K562 (cell line): ENCODE measurements around the gene SAA2. TPM values are rescaled to one million over a fixed set of nuclear protein-coding genes. Genes with fewer than 3 reads are reported as not detected.

Experiments used
- ATAC-seq: fragments of 200-7000 bp; cut with Tn5 transposase; 3 replicates; pipeline ENCODE4 v1.9.1; 2020; ENCODE audit warnings: moderate library complexity
- BruUV-seq: library from RNA; stranded (reverse); fragments of 400-500 nt; replicated peaks from 2 replicates; lab custom pipeline; 2021; lab: Mats Ljungman, UMichigan
- CTCF ChIA-PET: fragments of 300-600 bp; formaldehyde crosslinking; extraction: SDS; loops from one replicate; lab custom pipeline; 2021; ENCODE audit warnings: low intra/inter-chr PET ratio; lab: Yijun Ruan, JAX
- POLR2A ChIA-PET: fragments of 300-600, 350-650 bp; sonication (Branson Sonifier 250); formaldehyde crosslinking; extraction: SDS; loops from one replicate; lab custom pipeline; 2021; ENCODE audit warnings: antibody characterized with exemption, inconsistent platforms; lab: Yijun Ruan, JAX
- DNase-seq, 4 experiments: peaks; one replicate each; pipeline versions ENCODE4 v3.0.0 to v3.0.0-alpha.2; 2011 to 2018; ENCODE audit warnings: low spot score in 3 of 4, mixed read lengths in 3 of 4; ENCODE audit errors: extremely low read depth in 1 of 4
- FAIRE-seq: peaks from 2 replicates; lab custom pipeline; 2011; peaks lifted over from hg19 to GRCh38; lab: Jason Lieb, UNC
- H2AFZ ChIP-seq: 2 replicates; pipeline ENCODE4 v1.6.0; 2011; ENCODE audit warnings: low read depth, low read length, control low read depth, inconsistent platforms
- H3K27ac ChIP-seq: fragments of 200-600 bp; 3 replicates; pipeline ENCODE4 v1.8.0; 2011; ENCODE audit warnings: low read depth, mild to moderate bottlenecking, control low read depth, inconsistent platforms, low read length, moderate library complexity, mixed read lengths; ENCODE audit errors: extremely low read depth
- H3K27me3 ChIP-seq, 2 experiments: fragments of 300-600 bp in 1 of 2; 2 replicates in 1 of 2; 3 replicates in 1 of 2; pipeline versions ENCODE4 v1.6.0 to v1.8.0; 2011; ENCODE audit warnings: inconsistent platforms in 2 of 2, low read length in 2 of 2, mild to moderate bottlenecking in 1 of 2, mixed read lengths in 1 of 2, moderate library complexity in 1 of 2; ENCODE audit not compliant: control insufficient read depth in 2 of 2, insufficient read depth in 2 of 2
- H3K36me3 ChIP-seq: fragments of 300-600 bp; 3 replicates; pipeline ENCODE4 v1.8.0; 2011; ENCODE audit warnings: mild to moderate bottlenecking, low read length, inconsistent platforms; ENCODE audit not compliant: control insufficient read depth, insufficient read depth
- H3K4me1 ChIP-seq, 2 experiments: fragments of 200-600 bp in 1 of 2; replicated peaks in 1 of 2; 2 replicates in 1 of 2; 3 replicates in 1 of 2; pipeline versions ENCODE4 v1.5.1 to v1.8.0; 2011; ENCODE audit warnings: inconsistent platforms in 2 of 2, low read length in 2 of 2, mild to moderate bottlenecking in 1 of 2, mixed read lengths in 1 of 2, moderate library complexity in 1 of 2; ENCODE audit not compliant: control insufficient read depth in 2 of 2, insufficient read depth in 2 of 2
- H3K4me2 ChIP-seq: 2 replicates; pipeline ENCODE4 v1.6.1; 2011; ENCODE audit warnings: low read length, control low read depth, inconsistent platforms, mixed read lengths; ENCODE audit not compliant: insufficient read depth
- H3K4me3 ChIP-seq: fragments of 200-600 bp; sonication (generic), shearing (Covaris generic); 2 replicates; pipeline ENCODE4 v1.5.1; 2016; ENCODE audit warnings: control low read depth, inconsistent platforms
- H3K79me2 ChIP-seq: fragments of 200-600 bp; 3 replicates; pipeline ENCODE4 v1.8.0; 2011; ENCODE audit warnings: low read length, inconsistent platforms; ENCODE audit not compliant: control insufficient read depth, insufficient read depth
- H3K9ac ChIP-seq, 2 experiments: 2 replicates each; pipeline versions ENCODE4 v1.6.0 to v1.6.1; 2011; ENCODE audit warnings: low read depth in 2 of 2, low read length in 2 of 2, control low read depth in 1 of 2, inconsistent platforms in 1 of 2, mild to moderate bottlenecking in 1 of 2, mixed read lengths in 1 of 2; ENCODE audit not compliant: insufficient read depth in 1 of 2
- H3K9me1 ChIP-seq: one replicate; pipeline ENCODE4 v1.6.0; 2011; ENCODE audit warnings: inconsistent platforms, mild to moderate bottlenecking, low read length, moderate library complexity; ENCODE audit not compliant: control insufficient read depth, insufficient read depth
- H3K9me3 ChIP-seq: replicated peaks from 2 replicates; pipeline ENCODE4 v1.5.1; 2011; ENCODE audit warnings: low read depth, low read length, inconsistent platforms; ENCODE audit not compliant: control insufficient read depth, insufficient read depth
- H4K20me1 ChIP-seq: replicated peaks from 2 replicates; pipeline ENCODE4 v1.6.1; 2011; ENCODE audit warnings: low read length, inconsistent platforms, mixed read lengths; ENCODE audit not compliant: control insufficient read depth, insufficient read depth
- ARID1B ChIP-seq: fragments of 450-650 bp; IDR thresholded peaks from 2 replicates; pipeline ENCODE4 v1.6.1; 2016; ENCODE audit warnings: antibody characterized with exemption, mild to moderate bottlenecking, inconsistent platforms
- ASH1L ChIP-seq: fragments of 450-650 bp; IDR thresholded peaks from 2 replicates; pipeline ENCODE4 v1.6.1; 2018; ENCODE audit warnings: borderline replicate concordance, mild to moderate bottlenecking, low read depth; ENCODE audit not compliant: partially characterized antibody
- FOS ChIP-seq: IDR thresholded peaks from 3 replicates; pipeline ENCODE4 v1.6.1; 2011; ENCODE audit not compliant: insufficient read length; ENCODE audit errors: extremely low read depth
- HNRNPK ChIP-seq: fragments of 200-400 bp; formaldehyde crosslinking; IDR thresholded peaks from one replicate; pipeline ENCODE4 v1.6.1; 2018; ENCODE audit warnings: mild to moderate bottlenecking, low read depth, low read length; ENCODE audit not compliant: poor library complexity, severe bottlenecking
- HSF4 ChIP-seq: fragments of 250-450 bp; sonication (Bioruptor Pico); IDR thresholded peaks from 2 replicates; pipeline ENCODE4 v2.1.2; 2022; ENCODE audit warnings: mild to moderate bottlenecking, moderate library complexity, borderline replicate concordance
- PCBP2 ChIP-seq: fragments of 200-400 bp; formaldehyde crosslinking; IDR thresholded peaks from 2 replicates; pipeline ENCODE4 v1.6.1; 2018; ENCODE audit warnings: low read length, low read depth, mild to moderate bottlenecking, moderate library complexity; ENCODE audit not compliant: poor library complexity, severe bottlenecking
- PRMT5 ChIP-seq: sonication (generic); formaldehyde crosslinking; IDR thresholded peaks from 2 replicates; pipeline ENCODE4 v1.5.0; 2020; ENCODE audit warnings: missing genetic modification reagents
- SIN3A ChIP-seq, 2 experiments: fragments of 150-350 bp in 1 of 2; IDR thresholded peaks; 2 replicates each; pipeline ENCODE4 v1.6.1; 2011 to 2016; ENCODE audit warnings: borderline replicate concordance in 2 of 2, low read depth in 2 of 2, low read length in 2 of 2, mild to moderate bottlenecking in 2 of 2, moderate library complexity in 2 of 2; ENCODE audit not compliant: control insufficient read depth in 1 of 2
- USF2 ChIP-seq: sonication (generic); formaldehyde crosslinking; IDR thresholded peaks from 2 replicates; pipeline ENCODE4 v1.5.0; 2020; ENCODE audit warnings: missing genetic modification reagents
- ZC3H8 ChIP-seq: fragments of 450-650 bp; IDR thresholded peaks from 2 replicates; pipeline ENCODE4 v1.6.1; 2017
- WGBS: fragments of 100-300 bp; shearing (Covaris generic); methylation state at CpG from one replicate; pipeline ENCODE4 v1.1.6; 2016; ENCODE audit warnings: low coverage, mixed read lengths; ENCODE audit not compliant: insufficient coverage; ENCODE audit errors: missing lambda C conversion rate; 5-methylcytosine and 5-hydroxymethylcytosine counted together
- in situ Hi-C: fragments of 300-500 bp; cut with MboI; formaldehyde crosslinking; loops from 4 replicates; pipeline ENCODE4 v1.15.0; 2018; ENCODE audit warnings: inconsistent platforms, mixed read lengths
- intact Hi-C: fragments of 100-400 bp; cut with micrococcal nuclease; formaldehyde crosslinking; loops from 2 replicates; pipeline ENCODE4 v1.14.2; 2022
- polyA plus RNA-seq, 8 experiments: library from polyadenylated mRNA; depleted of rRNA in 4 of 8; stranded (reverse) in 5 of 8; unstranded in 3 of 8; fragments of >200 nt; fragmentation: Nextera tagmentation in 2 of 8; fragmentation: Illumina TruSeq in 1 of 8; extraction: Ambion mirVana in 2 of 8; extraction: Trizol in 1 of 8; gene quantifications; 2 replicates each; pipeline versions ENCODE4 v1.2.1 to v1.2.3, GENCODE V29; 2011 to 2014; ENCODE audit warnings: inconsistent platforms in 1 of 8, missing spikeins in 1 of 8
- total RNA-seq, 7 experiments: library from RNA; depleted of rRNA in 6 of 7; stranded (reverse); fragments of >200 nt in 6 of 7; fragmentation: Illumina TruSeq in 2 of 7; extraction: Trizol in 2 of 7; gene quantifications; 2 replicates each; pipeline versions ENCODE4 v1.2.1 to v1.2.3, GENCODE V29; 2011 to 2021; ENCODE audit warnings: low replicate concordance in 1 of 7
- TF ChIP-seq, protein P1 (sequence below): IDR thresholded peaks from 2 replicates; pipeline ENCODE4 v1.6.1; 2016; ENCODE audit warnings: missing genetic modification characterization, missing compliant biosample characterization
- TF ChIP-seq, protein P2 (sequence below): fragments of 450-650 bp; IDR thresholded peaks from 2 replicates; pipeline ENCODE4 v1.6.1; 2017; ENCODE audit warnings: antibody characterized with exemption, mild to moderate bottlenecking

SAA2 gene
- total and polyA plus RNA-seq, 9 of the 15 experiments (the other 6 are each of a cell fraction or from before 2014, with no cell fraction given) = 4.6 TPM; not detected in 8

DNA sequence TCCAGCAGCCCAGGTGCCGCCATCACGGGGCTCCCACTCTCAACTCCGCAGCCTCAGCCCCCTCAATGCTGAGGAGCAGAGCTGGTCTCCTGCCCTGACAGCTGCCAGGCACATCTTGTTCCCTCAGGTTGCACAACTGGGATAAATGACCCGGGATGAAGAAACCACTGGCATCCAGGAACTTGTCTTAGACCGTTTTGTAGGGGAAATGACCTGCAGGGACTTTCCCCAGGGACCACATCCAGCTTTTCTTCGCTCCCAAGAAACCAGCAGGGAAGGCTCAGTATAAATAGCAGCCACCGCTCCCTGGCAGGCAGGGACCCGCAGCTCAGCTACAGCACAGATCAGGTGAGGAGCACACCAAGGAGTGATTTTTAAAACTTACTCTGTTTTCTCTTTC lies 17.5 kb upstream of the SAA2 start, which contains the start of gene SAA1 (continued):
- TF ChIP-seq FOS = no peak
- TF ChIP-seq, all 486 proteins: peak for 0

DNA sequence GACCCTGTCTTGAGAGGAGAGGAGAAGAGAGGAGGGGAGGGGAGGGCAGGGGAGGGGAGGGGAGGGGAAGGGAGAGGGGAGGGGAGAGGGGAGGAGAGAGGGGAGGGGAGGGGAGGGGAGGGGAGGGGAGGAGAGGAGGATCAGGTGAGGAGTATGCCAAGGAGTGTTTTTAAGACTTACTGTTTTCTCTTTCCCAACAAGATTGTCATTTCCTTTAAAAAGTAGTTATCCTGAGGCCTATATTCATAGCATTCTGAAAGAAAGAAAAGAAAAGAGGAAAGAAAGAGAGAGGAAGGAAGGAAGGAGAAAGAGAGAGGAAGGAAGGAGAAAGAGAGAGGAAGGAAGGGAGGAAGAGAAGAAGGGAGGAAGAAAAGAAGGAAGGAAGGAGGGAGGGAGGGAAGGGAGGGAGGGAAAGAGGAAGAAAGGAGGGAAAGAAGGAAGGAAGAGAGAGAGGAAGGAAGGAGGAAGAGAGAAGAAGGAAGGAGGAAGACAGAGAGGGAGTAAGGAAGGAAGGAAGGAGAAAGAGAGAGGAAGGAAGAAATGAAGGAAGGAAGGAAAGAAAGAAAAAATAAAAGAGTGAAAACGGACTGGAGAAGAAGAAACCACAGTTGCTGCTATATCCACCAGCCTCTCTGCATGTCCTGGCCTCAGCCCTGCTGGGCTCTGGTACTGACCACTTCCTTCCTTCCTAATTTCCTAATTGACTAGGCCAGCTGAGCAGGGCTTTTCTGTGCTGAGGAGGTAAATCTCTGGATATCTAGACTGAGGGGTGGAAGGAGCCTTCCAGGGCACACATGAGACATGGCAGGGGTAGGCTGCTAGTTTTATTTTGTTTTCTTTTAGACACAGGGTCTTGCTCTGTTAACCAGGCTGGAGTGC lies 16.4 kb upstream of the SAA2 start:
- H3K9me1 ChIP-seq = no peaks in the 10 kb centered on the region
- H3K36me3 ChIP-seq = no peaks in the 10 kb centered on the region
- no peaks in the 10 kb centered on the region for H3K9me3 ChIP-seq
- no peak overlapping the region for H3K4me2 ChIP-seq
- 0 out of 2 replicates have a peak, but pooled peaks cover 2% of the 10 kb centered on the region for H4K20me1 ChIP-seq
- FAIRE-seq (no peak), ATAC-seq (no peak), DNase-seq (no peak)
- H3K27me3 ChIP-seq = peaks cover 23 to 45% of the 10 kb centered on the region in 2 experiments; a peak in 4 of 5 replicates
- intact Hi-C loops = no loop called here
- WGBS = 0% methylated on average over 1 of the region's 1 CpG
- no peak overlapping the region for H3K4me3 ChIP-seq
- ChIA-PET CTCF (no interaction called here), POLR2A (interaction anchor here (0.6 to 0.9 kb wide), 4 partner anchors 11 to 185 kb away, joined by 3 read pairs; no protein-coding TSS in a partner anchor)
- no peak overlapping the region for H2AFZ ChIP-seq
- in situ Hi-C loops = no loop called here
- H3K79me2 ChIP-seq = no peaks in the 10 kb centered on the region
- no peak overlapping the region for H3K9ac ChIP-seq
- BruUV-seq = no TSS peak
- H3K27ac ChIP-seq = no peak overlapping the region
- no peaks in the 10 kb centered on the region for H3K4me1 ChIP-seq
- TF ChIP-seq ARID1B (no peak), HNRNPK (peak; percentile 41), HSF4 (CRISPR knock-in tag) (no peak), PCBP2 (peak; percentile 59), PRMT5 (CRISPR knock-in tag) (no peak), USF2 (CRISPR knock-in tag) (no peak), ASH1L (no peak), SIN3A (IDR thresholded peaks at IDR 0.05; ENCODE audit: borderline replicate concordance in 2 of 2, control insufficient read depth in 1 of 2, low read depth in 2 of 2, low read length in 2 of 2) (no peak), ZC3H8 (no peak)
- TF ChIP-seq, protein P1, sequence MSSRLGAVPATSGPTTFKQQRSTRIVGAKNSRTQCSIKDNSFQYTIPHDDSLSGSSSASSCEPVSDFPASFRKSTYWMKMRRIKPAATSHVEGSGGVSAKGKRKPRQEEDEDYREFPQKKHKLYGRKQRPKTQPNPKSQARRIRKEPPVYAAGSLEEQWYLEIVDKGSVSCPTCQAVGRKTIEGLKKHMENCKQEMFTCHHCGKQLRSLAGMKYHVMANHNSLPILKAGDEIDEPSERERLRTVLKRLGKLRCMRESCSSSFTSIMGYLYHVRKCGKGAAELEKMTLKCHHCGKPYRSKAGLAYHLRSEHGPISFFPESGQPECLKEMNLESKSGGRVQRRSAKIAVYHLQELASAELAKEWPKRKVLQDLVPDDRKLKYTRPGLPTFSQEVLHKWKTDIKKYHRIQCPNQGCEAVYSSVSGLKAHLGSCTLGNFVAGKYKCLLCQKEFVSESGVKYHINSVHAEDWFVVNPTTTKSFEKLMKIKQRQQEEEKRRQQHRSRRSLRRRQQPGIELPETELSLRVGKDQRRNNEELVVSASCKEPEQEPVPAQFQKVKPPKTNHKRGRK (tag) = peak; percentile 93
- TF ChIP-seq, protein P2, sequence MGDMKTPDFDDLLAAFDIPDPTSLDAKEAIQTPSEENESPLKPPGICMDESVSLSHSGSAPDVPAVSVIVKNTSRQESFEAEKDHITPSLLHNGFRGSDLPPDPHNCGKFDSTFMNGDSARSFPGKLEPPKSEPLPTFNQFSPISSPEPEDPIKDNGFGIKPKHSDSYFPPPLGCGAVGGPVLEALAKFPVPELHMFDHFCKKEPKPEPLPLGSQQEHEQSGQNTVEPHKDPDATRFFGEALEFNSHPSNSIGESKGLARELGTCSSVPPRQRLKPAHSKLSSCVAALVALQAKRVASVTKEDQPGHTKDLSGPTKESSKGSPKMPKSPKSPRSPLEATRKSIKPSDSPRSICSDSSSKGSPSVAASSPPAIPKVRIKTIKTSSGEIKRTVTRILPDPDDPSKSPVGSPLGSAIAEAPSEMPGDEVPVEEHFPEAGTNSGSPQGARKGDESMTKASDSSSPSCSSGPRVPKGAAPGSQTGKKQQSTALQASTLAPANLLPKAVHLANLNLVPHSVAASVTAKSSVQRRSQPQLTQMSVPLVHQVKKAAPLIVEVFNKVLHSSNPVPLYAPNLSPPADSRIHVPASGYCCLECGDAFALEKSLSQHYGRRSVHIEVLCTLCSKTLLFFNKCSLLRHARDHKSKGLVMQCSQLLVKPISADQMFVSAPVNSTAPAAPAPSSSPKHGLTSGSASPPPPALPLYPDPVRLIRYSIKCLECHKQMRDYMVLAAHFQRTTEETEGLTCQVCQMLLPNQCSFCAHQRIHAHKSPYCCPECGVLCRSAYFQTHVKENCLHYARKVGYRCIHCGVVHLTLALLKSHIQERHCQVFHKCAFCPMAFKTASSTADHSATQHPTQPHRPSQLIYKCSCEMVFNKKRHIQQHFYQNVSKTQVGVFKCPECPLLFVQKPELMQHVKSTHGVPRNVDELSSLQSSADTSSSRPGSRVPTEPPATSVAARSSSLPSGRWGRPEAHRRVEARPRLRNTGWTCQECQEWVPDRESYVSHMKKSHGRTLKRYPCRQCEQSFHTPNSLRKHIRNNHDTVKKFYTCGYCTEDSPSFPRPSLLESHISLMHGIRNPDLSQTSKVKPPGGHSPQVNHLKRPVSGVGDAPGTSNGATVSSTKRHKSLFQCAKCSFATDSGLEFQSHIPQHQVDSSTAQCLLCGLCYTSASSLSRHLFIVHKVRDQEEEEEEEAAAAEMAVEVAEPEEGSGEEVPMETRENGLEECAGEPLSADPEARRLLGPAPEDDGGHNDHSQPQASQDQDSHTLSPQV = no peak
